ENCODE results near the gene RAPGEFL1.
A peak's percentile ranks its signal among the peaks of the same experiment; 100 is the strongest.

Gene RAPGEFL1

GRCh38 chr17:40175928-40176753 lies 1.1 kb upstream of the RAPGEFL1 start:
- H3K27ac ChIP-seq (ENCODE audit: low read depth, low read length) = no peak overlapping the region
- H3K9me2 ChIP-seq (replicated peaks; ENCODE audit: control insufficient read depth, low read length) = no peaks in the 10 kb centered on the region
- peaks cover 26% of the 10 kb centered on the region for H3K36me3 ChIP-seq (ENCODE audit: control insufficient read depth, low read length)
- H3K4me2 ChIP-seq (ENCODE audit: low read length) = no peak overlapping the region
- H3K9me3 ChIP-seq (ENCODE audit: control insufficient read depth, insufficient read depth, low read length) = no peaks in the 10 kb centered on the region
- H3K4me3 ChIP-seq (ENCODE audit: low read length) = no peak overlapping the region
- H3F3A ChIP-seq (ENCODE audit: control insufficient read depth, insufficient read depth) = peaks cover 9% of the 10 kb centered on the region
- no peaks in the 10 kb centered on the region for H3K27me3 ChIP-seq (ENCODE audit: control insufficient read depth, low read length)
- H3K79me2 ChIP-seq (ENCODE audit: control insufficient read depth, low read length) = no peaks in the 10 kb centered on the region
- H4K20me1 ChIP-seq (ENCODE audit: control insufficient read depth, insufficient read depth, low read depth, low read length) = no peaks in the 10 kb centered on the region
- peaks cover 14% of the 10 kb centered on the region for H3K4me1 ChIP-seq (ENCODE audit: control insufficient read depth, low read length)
- TF ChIP-seq CTCF (IDR thresholded peaks at IDR 0.05; ENCODE audit: low read depth, low read length, poor library complexity, severe bottlenecking) (no peak), EZH2phosphoT487 (IDR thresholded peaks at IDR 0.05; ENCODE audit: borderline replicate concordance, low read length) (no peak)

DNA sequence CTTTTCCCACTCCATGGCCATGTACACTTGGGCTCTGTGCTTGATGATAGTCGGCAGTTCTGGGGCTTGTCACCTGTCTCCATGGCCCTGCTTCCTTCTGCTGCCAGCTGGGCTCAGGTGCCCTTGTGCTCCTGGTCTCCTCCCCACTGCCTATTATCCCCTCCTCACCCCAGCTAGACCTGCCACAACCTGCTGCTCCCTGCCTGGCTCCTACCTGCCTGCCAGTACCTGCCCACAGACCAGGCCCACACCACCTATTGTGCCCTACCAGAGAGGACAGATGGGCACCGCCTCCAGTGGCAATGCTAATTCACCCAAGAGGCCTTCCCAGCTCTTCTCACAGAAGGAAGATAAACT lies 538 bp upstream of the RAPGEFL1 start:
- Histone ChIP-seq H3K27me3 (ENCODE audit: control insufficient read depth, low read length) (no peaks in the 10 kb centered on the region), H4K20me1 (ENCODE audit: control insufficient read depth, insufficient read depth, low read depth, low read length) (no peaks in the 10 kb centered on the region), H3F3A (ENCODE audit: control insufficient read depth, insufficient read depth) (peaks cover 9% of the 10 kb centered on the region), H3K36me3 (ENCODE audit: control insufficient read depth, low read length) (peaks cover 20% of the 10 kb centered on the region), H3K4me3 (ENCODE audit: low read length) (no peak overlapping the region), H3K27ac (ENCODE audit: low read depth, low read length) (no peak overlapping the region), H3K79me2 (ENCODE audit: control insufficient read depth, low read length) (no peaks in the 10 kb centered on the region), H3K9me3 (ENCODE audit: control insufficient read depth, insufficient read depth, low read length) (no peaks in the 10 kb centered on the region), H3K4me1 (ENCODE audit: control insufficient read depth, low read length) (peaks cover 14% of the 10 kb centered on the region), H3K9me2 (replicated peaks; ENCODE audit: control insufficient read depth, low read length) (no peaks in the 10 kb centered on the region), H3K4me2 (ENCODE audit: low read length) (peak overlapping the region; percentile 88)
- no peak for TF ChIP-seq CTCF (IDR thresholded peaks at IDR 0.05; ENCODE audit: low read depth, low read length, poor library complexity, severe bottlenecking)
- no peak for TF ChIP-seq EZH2phosphoT487 (IDR thresholded peaks at IDR 0.05; ENCODE audit: borderline replicate concordance, low read length)

- Histone ChIP-seq H3K79me2 (ENCODE audit: control insufficient read depth, low read length) (no peaks in the 10 kb centered on the region), H3F3A (ENCODE audit: control insufficient read depth, insufficient read depth) (peaks cover 9% of the 10 kb centered on the region), H3K27me3 (ENCODE audit: control insufficient read depth, low read length) (no peaks in the 10 kb centered on the region), H3K4me2 (ENCODE audit: low read length) (peak overlapping the region; percentile 88), H3K36me3 (ENCODE audit: control insufficient read depth, low read length) (peaks cover 14% of the 10 kb centered on the region), H3K9me2 (replicated peaks; ENCODE audit: control insufficient read depth, low read length) (no peaks in the 10 kb centered on the region), H3K4me3 (ENCODE audit: low read length) (peak overlapping the region; percentile 72), H3K4me1 (ENCODE audit: control insufficient read depth, low read length) (peaks cover 14% of the 10 kb centered on the region), H3K27ac (ENCODE audit: low read depth, low read length) (no peak overlapping the region), H3K9me3 (ENCODE audit: control insufficient read depth, insufficient read depth, low read length) (no peaks in the 10 kb centered on the region), H4K20me1 (ENCODE audit: control insufficient read depth, insufficient read depth, low read depth, low read length) (no peaks in the 10 kb centered on the region)
- TF ChIP-seq EZH2phosphoT487 (IDR thresholded peaks at IDR 0.05; ENCODE audit: borderline replicate concordance, low read length) (no peak), CTCF (IDR thresholded peaks at IDR 0.05; ENCODE audit: low read depth, low read length, poor library complexity, severe bottlenecking) (peak; percentile 24)
Measured at GRCh38 chr17:40178021-40178601, 841 bp downstream of the RAPGEFL1 start.
